ENCODE results near the gene HLA-DPA1.

The HLA-DPA1 gene

GRCh38 chr6:33061987-33062386, 11.5 kb downstream of the HLA-DPA1 start:
- no peak for DNase-seq

DNA sequence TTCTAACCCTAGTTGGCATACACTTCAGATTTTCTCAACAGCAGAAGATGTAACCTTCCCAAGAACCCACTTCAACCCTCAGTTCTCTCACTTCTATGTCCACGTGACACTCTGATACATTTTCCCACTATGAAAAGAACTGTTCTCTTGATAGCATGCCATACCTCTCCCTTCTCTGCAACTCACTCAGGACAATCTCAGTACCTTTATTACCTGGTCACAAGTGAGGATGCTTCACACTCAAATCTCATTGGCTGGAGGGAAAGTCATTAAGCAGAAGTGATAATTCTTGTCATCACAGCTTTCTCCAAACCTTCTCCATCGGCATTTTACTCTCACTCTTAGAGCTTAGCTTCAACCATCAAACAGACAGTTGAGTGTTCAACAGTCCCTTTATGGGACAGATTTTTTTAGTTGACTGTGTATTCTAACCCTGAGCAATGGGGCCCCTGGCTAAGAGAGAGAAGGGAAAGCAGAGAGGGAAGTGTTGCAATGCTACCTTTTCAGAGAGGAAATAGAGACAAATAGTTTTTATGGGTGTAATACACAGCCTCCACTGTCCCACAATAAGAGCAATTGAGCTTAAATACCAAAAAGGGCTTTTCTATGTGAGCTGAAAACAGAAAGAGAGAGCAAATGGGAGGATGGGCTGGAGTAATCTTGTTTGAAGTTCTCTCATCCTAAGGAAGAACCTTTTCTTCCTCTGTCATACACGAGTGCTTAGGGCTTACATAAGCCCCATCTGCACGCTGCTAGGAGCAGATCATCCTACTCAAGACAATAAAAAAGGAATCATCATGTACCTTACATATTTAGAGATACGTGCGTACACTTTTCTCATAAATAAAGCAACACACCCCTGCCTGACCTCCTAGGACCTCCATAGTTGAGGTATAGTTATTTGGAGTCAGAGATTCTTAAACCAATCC, 16.0 kb downstream of the HLA-DPA1 start:
- DNase-seq: no peak

- DNase-seq: no peak
Observed at GRCh38 chr6:33053230-33053629, 20.2 kb downstream of the HLA-DPA1 start.

DNA sequence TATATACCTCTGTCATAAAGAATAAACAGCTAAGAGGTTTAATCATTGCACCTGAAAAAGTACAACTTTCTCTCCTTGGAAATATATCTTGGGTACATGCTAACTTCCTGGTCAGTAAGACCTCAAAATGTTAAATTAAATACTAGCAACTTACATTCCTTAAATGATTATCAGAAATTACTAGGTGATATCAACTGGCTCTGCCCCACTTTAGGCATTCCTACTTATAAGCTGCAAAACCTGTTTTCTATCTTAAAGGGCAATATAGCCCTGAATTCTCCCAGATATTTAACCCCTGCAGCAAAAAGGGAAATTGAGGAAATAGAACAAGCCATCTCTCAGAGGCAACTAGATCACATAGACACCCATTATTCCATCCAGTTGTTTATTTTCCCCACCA, 20.8 kb downstream of the HLA-DPA1 start:
- no peak for DNase-seq

GRCh38 chr6:33050014-33050810, 23.2 kb downstream of the HLA-DPA1 start:
- DNase-seq: no peak

- DNase-seq: no peak
Observed at GRCh38 chr6:33049323-33050013, 24.0 kb downstream of the HLA-DPA1 start.

DNA sequence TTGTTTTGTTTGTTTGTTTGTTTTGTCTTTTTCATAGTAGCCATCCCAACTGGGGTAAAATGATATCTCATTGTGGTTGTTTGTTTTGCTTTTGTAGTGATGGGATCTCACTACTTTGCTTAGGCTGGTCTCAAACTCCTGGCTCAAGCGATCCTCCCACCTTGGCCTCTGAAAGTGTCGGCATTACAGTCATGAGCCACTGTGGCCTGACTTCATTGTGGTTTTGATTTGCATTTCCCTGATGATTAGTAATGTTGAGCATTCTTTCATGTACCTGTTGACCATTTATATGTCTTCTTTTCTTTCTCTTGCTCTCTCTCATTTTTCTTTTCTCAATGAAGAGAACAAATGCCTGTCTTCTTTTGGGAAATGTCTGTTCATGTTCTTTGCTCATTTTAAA, 33.3 kb downstream of the HLA-DPA1 start:
- DNase-seq: no peak

DNA sequence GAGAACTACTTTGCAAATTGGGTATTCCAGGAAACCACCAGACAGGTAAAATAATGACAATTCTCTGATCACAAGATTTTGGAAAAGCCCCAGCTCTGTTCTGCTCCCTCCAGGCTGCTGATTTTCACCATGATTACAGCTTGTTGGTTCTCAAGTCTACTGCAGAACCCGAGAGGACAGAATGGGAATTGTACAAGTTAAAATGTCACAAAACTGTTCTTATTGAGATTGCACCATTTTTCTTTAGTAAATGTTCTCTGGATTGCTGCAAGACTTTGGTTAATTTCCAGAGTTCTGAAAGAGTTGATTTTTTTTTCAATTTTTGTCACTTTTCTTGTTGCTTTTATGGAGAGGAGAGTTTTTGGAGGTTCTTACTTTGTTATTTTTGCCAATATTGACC, 36.9 kb downstream of the HLA-DPA1 start:
- DNase-seq: no peak

DNA sequence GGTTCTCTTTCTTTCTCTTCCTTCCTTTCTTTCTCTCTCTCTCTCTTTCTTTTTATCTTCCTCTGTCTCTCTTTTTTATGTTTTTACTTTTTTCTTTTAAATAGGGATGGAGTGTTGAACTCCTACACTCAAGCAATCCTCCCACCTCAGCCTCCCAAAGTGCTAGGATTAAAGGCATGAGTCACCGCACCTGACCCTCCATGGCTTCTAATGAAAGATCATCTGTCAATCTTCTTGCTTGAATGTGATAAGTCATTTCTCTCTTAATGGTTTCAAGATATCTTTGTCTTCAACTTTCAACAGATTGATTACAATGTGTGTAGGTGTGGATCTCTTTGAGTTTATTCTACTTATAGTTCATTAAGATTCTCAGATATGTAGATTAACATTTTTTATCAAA, 38.9 kb downstream of the HLA-DPA1 start:
- no peak for DNase-seq

GRCh38 chr6:33030245-33030644, 43.2 kb downstream of the HLA-DPA1 start:
- no peak for DNase-seq

DNA sequence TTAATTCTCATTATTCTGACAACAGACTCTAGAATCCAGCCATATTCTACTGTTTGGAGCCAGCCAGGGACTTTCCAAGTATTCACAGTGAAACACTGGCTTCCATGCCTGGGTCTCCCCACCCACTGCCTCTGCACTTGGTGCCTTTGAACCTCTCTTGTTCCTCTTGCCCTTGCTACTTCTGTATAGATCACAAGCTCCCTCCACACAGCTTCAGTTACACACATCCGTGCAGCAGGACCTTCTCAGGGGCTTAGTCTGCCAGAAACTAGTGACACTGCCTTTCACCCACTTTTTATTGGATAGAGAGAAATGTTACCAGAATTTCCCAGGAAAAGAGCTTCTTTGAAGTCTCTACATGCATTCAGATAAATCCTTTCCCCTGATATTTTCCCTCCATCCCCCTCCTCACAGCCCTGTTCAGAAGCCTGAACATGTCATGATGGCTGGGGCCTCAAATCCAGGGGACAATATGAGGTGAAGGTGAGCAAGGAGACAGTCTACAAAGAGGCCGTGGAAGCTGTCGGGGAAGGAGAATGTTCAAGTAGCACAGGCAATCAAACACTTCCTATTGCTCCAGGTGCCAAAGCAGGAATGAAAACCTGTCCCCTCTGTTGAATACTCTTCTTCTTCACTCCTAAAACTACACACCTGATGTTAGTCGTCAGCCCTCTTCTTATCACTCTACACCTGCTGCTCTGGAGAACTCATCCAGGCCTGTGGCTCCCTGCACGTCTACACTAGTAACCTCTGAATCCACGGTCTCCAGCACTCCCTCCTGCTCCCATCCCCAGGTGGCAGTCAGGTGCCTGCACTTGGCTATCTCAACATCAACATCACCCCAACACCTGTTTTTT, 43.9 kb downstream of the HLA-DPA1 start:
- DNase-seq: no peak

DNA sequence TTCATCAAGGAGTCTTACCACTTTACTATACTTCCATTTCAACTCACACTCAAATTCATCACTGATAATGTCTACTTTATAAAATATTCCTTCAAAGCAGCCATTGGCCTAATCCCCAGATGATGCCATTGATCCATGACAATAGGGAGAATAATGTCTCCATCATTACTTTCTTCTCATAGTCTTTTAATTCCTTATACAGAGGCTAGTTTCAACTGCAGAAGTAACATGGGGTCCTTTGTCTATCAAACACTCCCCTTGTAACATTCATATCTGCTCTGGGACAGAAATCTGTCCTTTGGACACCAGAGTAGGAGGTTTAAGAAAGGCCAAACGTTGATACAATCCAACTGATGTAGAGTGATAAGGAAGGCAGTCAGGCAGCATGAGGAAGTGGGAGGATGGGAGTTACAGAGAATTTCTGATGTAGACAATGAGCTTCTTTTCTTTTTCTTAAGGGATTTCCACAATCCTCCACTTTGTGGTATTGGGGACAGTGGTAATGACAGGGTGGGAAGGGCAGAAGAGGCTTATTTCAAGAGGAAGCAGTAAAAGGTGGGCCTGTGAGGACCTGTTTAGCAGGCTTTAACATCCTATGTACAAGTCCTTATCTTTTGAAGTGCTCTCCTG, 45.1 kb downstream of the HLA-DPA1 start:
- no peak for DNase-seq

DNA sequence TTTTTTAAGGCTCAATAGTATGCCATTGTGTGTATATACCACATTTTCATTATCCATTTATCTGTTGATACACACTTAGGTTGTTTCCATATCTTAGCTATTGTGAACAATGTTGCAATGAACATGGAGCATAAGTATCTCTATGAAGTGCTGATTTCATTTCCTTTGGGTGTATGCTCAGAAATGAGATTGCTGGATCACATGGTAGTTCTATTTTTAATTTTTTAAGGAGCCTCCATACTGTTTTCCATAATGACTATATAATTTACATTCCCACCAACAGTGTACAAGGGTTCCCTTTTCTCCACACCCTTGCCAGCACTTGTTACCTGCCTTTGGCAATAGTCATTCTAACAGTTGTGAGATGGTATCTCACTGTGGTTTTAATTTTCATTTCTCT, 48.9 kb downstream of the HLA-DPA1 start:
- no peak for DNase-seq

DNA sequence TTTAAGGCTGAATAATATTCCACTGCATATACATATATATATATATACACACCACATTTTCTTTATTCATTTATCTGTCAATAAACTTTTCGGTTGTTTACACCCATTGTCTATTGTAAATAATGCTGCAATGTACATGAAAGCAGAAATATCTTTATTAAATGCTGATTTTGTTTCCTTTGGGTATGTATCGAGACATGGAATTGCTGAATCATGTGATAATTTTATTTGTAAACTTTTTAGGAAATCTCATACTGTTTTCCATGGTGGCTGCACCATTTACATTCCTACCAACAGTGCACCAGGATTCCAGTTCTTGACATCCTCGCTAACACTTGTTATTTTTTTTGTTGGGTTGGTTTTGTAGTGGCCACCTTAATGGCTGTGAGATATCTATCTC, 49.9 kb downstream of the HLA-DPA1 start:
- no peak for DNase-seq

DNA sequence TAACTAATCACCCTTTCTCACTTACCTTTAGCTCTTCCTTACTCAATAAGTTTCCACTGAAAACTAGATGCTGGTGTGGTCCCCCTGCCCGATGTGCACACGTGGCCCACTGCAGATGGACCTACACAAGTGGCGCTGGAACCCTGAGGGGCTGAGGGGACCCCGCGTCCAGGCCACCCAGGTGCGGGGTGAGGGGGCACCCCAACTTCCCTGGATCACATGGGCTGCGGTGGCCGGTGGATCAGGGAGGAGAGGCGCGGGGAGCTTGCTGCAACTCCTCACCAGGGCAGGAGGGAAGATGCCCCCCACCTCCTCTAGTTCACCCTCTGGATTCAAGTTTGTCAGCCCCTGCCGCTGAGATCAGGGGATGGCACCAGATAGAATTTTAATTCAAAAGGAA, 51.5 kb downstream of the HLA-DPA1 start:
- no peak for DNase-seq

DNA sequence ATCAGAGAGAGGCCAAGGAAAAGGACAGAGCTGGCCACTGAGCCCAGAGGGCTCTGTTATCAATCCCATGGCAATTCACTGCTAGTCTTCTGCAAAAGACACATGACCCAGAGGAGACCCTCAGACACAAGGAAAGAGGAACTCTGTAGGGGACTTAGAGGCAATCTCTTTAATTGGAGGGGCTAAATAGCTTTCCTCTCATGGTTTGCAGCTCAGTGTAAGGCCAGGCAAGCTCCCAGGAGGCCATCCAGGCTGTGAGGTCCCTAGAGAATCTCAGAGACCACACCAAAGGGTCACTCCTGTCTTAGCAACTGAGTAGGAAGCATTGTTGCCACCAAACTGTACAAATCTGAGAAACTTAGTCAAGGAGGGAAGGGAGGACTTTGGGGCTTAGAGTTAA, 54.1 kb downstream of the HLA-DPA1 start:
- DNase-seq: no peak

- no peak for DNase-seq
Observed at GRCh38 chr6:33018904-33019303, 54.5 kb downstream of the HLA-DPA1 start.

GRCh38 chr6:33018418-33018817, 55.0 kb downstream of the HLA-DPA1 start:
- DNase-seq: no peak

DNA sequence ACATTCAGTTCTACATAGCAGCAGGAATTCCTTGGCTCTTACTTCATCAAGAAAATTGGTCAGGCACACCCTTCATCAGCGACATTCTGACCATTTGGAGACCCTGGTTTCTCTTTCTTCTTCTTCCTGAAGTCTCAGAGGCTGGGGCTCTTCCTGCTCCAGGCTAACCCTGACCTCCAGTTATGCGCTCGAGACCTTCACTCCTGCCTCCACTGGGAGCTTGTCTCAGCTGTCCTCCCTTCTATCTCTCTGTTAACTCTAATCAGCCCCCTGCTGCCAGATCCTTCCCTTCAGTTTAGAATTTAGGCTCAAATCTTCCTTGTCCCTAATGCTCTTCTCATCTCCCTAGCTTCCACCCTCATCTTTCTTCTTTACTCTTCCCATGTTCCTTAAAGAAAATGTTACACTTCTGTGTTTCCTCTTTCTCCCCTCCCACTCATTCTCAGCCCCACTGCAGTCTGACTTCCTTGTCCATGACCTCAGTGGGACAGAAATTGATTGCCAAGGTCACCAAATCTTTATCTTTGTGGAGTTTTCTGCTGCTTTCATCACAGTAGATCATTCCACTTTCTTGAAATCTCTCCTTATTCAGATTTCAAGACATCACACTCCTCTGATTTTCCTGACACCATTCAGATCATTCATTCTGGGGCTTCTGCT, 55.6 kb downstream of the HLA-DPA1 start:
- no peak for DNase-seq

GRCh38 chr6:33017018-33017417, 56.4 kb downstream of the HLA-DPA1 start:
- no peak for DNase-seq

GRCh38 chr6:33015798-33016197, 57.7 kb downstream of the HLA-DPA1 start:
- no peak for DNase-seq
